Neural cell (in vitro differentiated cells): Measurements from ENCODE around the gene ZNF688. TPM values are rescaled to one million over a fixed set of nuclear protein-coding genes. Genes with fewer than 3 reads are reported as not detected.

Source experiments
- H2AFZ ChIP-seq: fragments of 200-600, 300-800 bp; sonication (generic), shearing (Covaris generic); 2 replicates; pipeline ENCODE4 v1.6.0; 2014; ENCODE audit warnings: low read depth, mild to moderate bottlenecking, antibody characterized with exemption, low read length, moderate library complexity
- H3F3A ChIP-seq: fragments of 200-600 bp; shearing (Covaris generic); 2 replicates; pipeline ENCODE4 v1.6.1; 2016; ENCODE audit warnings: mild to moderate bottlenecking, moderate library complexity, mixed read lengths, antibody characterized with exemption, low read length; ENCODE audit not compliant: insufficient read depth, poor library complexity, severe bottlenecking
- H3K27ac ChIP-seq: fragments of 200-600, 300-800 bp; sonication (generic), shearing (Covaris generic); 2 replicates; pipeline ENCODE4 v1.5.1; 2014; ENCODE audit warnings: mild to moderate bottlenecking, low read length, moderate library complexity
- H3K27me3 ChIP-seq: fragments of 300-800, 200-600 bp; sonication (generic), shearing (Covaris generic); 2 replicates; pipeline ENCODE4 v1.6.0; 2014; ENCODE audit warnings: mild to moderate bottlenecking, low read depth, low read length, moderate library complexity; ENCODE audit not compliant: insufficient read depth
- H3K36me3 ChIP-seq: fragments of 300-800, 200-600 bp; sonication (generic), shearing (Covaris generic); 2 replicates; pipeline ENCODE4 v1.5.1; 2014; ENCODE audit warnings: mild to moderate bottlenecking, antibody characterized with exemption, low read length, moderate library complexity; ENCODE audit not compliant: insufficient read depth
- H3K4me2 ChIP-seq: fragments of 300-800, 200-600 bp; sonication (generic), shearing (Covaris generic); 2 replicates; pipeline ENCODE4 v1.6.0; 2014; ENCODE audit warnings: mild to moderate bottlenecking, low read length
- H3K4me3 ChIP-seq: fragments of 300-800, 200-600 bp; sonication (generic), shearing (Covaris generic); 2 replicates; pipeline ENCODE4 v1.5.1; 2014; ENCODE audit warnings: mild to moderate bottlenecking, low read length, moderate library complexity
- H3K79me2 ChIP-seq: fragments of 200-600 bp; shearing (Covaris generic); replicated peaks from 2 replicates; pipeline ENCODE4 v1.6.0; 2014; ENCODE audit warnings: mild to moderate bottlenecking, low read length, moderate library complexity; ENCODE audit not compliant: insufficient read depth
- H3K9ac ChIP-seq: fragments of 300-800, 200-600 bp; sonication (generic), shearing (Covaris generic); 2 replicates; pipeline ENCODE4 v1.6.1; 2016; ENCODE audit warnings: mild to moderate bottlenecking, low read length, mixed read lengths
- H3K9me2 ChIP-seq: fragments of 200-600 bp; shearing (Covaris generic); 2 replicates; pipeline ENCODE4 v1.6.1; 2016; ENCODE audit warnings: mild to moderate bottlenecking, low read length, mixed read lengths; ENCODE audit not compliant: insufficient read depth
- H3K9me3 ChIP-seq: fragments of 200-600, 300-800 bp; sonication (generic), shearing (Covaris generic); 2 replicates; pipeline ENCODE4 v1.6.1; 2016; ENCODE audit warnings: mild to moderate bottlenecking, mixed run types, low read length, moderate library complexity, mixed read lengths
- H4K20me1 ChIP-seq: fragments of 200-600 bp; shearing (Covaris generic); 2 replicates; pipeline ENCODE4 v1.6.1; 2016; ENCODE audit warnings: mild to moderate bottlenecking, mixed run types; ENCODE audit not compliant: insufficient read depth
- EP300 ChIP-seq: fragments of 450-650 bp; conservative IDR thresholded peaks from 2 replicates; pipeline ENCODE4 v1.6.1; 2014; ENCODE audit warnings: antibody characterized with exemption, mild to moderate bottlenecking, moderate library complexity; ENCODE audit not compliant: poor library complexity, severe bottlenecking
- EZH2 ChIP-seq: fragments of 200-600, 300-800 bp; shearing (Covaris generic), sonication (generic); IDR thresholded peaks from 2 replicates; pipeline ENCODE4 v1.6.1; 2014; ENCODE audit warnings: antibody characterized with exemption, low read length, borderline replicate concordance, mild to moderate bottlenecking; ENCODE audit not compliant: insufficient read depth, poor library complexity, severe bottlenecking
- MXI1 ChIP-seq: fragments of 450-650 bp; conservative IDR thresholded peaks from 2 replicates; pipeline ENCODE4 v1.6.1; 2014; ENCODE audit warnings: antibody characterized with exemption, mild to moderate bottlenecking; ENCODE audit not compliant: poor library complexity, severe bottlenecking
- POLR2AphosphoS5 ChIP-seq: IDR thresholded peaks from 2 replicates; pipeline ENCODE4 v1.6.1; 2012
- RAD21 ChIP-seq: fragments of 450-650 bp; conservative IDR thresholded peaks from 2 replicates; pipeline ENCODE4 v1.6.1; 2014; ENCODE audit warnings: antibody characterized with exemption, mild to moderate bottlenecking, moderate library complexity
- REST ChIP-seq: IDR thresholded peaks from 2 replicates; pipeline ENCODE4 v1.6.1; 2012; ENCODE audit warnings: borderline replicate concordance
- SMC3 ChIP-seq: fragments of 450-650 bp; conservative IDR thresholded peaks from 2 replicates; pipeline ENCODE4 v1.6.1; 2014; ENCODE audit warnings: antibody characterized with exemption, mild to moderate bottlenecking, moderate library complexity; ENCODE audit not compliant: poor library complexity
- TAF1 ChIP-seq: IDR thresholded peaks from 2 replicates; pipeline ENCODE4 v1.6.1; 2012; ENCODE audit warnings: low read depth
- polyA plus RNA-seq: library from polyadenylated mRNA; depleted of rRNA; stranded (reverse); fragments of >200 nt; gene quantifications from 2 replicates; pipeline ENCODE4 v1.2.3, GENCODE V29; 2014
- TF ChIP-seq, protein P1 (sequence below): fragments of 450-650 bp; IDR thresholded peaks from 2 replicates; pipeline ENCODE4 v1.5.1; 2014; ENCODE audit warnings: antibody characterized with exemption, mild to moderate bottlenecking, moderate library complexity; ENCODE audit not compliant: poor library complexity, severe bottlenecking

The ZNF688 gene
- polyA plus RNA-seq, 1 donor from 2014 or later = 28.4 TPM

- no peaks in the 10 kb centered on the region for H3K79me2 ChIP-seq
- no peak overlapping the region for H3K27ac ChIP-seq
- H3K9me2 ChIP-seq = no peaks in the 10 kb centered on the region
- H3K36me3 ChIP-seq = no peaks in the 10 kb centered on the region
- no peaks in the 10 kb centered on the region for H3F3A ChIP-seq
- no peak overlapping the region for H3K4me3 ChIP-seq
- H3K9ac ChIP-seq = no peak overlapping the region
- no peak overlapping the region for H2AFZ ChIP-seq
- no peaks in the 10 kb centered on the region for H4K20me1 ChIP-seq
- H3K9me3 ChIP-seq = no peaks in the 10 kb centered on the region
- TF ChIP-seq RAD21 (no peak), TAF1 (no peak), POLR2AphosphoS5 (no peak), MXI1 (no peak), EZH2 (no peak), SMC3 (no peak), EP300 (no peak), REST (no peak)
- TF ChIP-seq, protein P1, sequence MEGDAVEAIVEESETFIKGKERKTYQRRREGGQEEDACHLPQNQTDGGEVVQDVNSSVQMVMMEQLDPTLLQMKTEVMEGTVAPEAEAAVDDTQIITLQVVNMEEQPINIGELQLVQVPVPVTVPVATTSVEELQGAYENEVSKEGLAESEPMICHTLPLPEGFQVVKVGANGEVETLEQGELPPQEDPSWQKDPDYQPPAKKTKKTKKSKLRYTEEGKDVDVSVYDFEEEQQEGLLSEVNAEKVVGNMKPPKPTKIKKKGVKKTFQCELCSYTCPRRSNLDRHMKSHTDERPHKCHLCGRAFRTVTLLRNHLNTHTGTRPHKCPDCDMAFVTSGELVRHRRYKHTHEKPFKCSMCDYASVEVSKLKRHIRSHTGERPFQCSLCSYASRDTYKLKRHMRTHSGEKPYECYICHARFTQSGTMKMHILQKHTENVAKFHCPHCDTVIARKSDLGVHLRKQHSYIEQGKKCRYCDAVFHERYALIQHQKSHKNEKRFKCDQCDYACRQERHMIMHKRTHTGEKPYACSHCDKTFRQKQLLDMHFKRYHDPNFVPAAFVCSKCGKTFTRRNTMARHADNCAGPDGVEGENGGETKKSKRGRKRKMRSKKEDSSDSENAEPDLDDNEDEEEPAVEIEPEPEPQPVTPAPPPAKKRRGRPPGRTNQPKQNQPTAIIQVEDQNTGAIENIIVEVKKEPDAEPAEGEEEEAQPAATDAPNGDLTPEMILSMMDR = no peak
- no peak overlapping the region for H3K4me2 ChIP-seq
- no peaks in the 10 kb centered on the region for H3K27me3 ChIP-seq
These were observed 29.4 kb upstream of the ZNF688 start for GRCh38 chr16:30600929-30601328.

DNA sequence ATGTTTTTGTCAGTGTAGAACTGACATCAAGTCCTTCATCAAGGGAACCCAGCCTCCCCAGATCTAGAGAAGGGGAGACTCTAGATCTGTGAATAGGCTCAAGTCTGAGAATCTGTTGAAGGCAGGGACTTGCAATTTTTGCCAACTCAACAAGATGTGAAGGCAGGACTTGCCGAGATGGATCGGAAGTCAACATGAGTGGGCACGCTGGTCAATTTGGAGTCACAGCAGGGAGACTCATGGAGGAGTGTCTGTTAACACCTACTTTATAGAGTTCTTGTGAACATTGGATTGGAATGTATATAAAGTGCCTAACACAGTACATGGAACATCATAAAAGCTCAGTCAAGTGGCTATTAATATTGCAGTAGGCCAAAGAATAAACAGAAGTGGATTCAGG, 28.7 kb upstream of the ZNF688 start:
- no peaks in the 10 kb centered on the region for H3K36me3 ChIP-seq
- H3K27ac ChIP-seq = no peak overlapping the region
- H3K4me2 ChIP-seq = no peak overlapping the region
- no peaks in the 10 kb centered on the region for H3K9me3 ChIP-seq
- no peak overlapping the region for H3K4me3 ChIP-seq
- no peaks in the 10 kb centered on the region for H3F3A ChIP-seq
- H3K79me2 ChIP-seq = no peaks in the 10 kb centered on the region
- no peaks in the 10 kb centered on the region for H3K27me3 ChIP-seq
- no peak overlapping the region for H3K9ac ChIP-seq
- H4K20me1 ChIP-seq = no peaks in the 10 kb centered on the region
- H2AFZ ChIP-seq = no peak overlapping the region
- no peaks in the 10 kb centered on the region for H3K9me2 ChIP-seq
- TF ChIP-seq, protein P1 = no peak
- no peak for TF ChIP-seq TAF1
- no peak for TF ChIP-seq REST
- no peak for TF ChIP-seq POLR2AphosphoS5
- TF ChIP-seq MXI1 = no peak
- no peak for TF ChIP-seq EZH2
- TF ChIP-seq SMC3 = no peak
- no peak for TF ChIP-seq RAD21
- no peak for TF ChIP-seq EP300
